ENCODE measurements around the gene POLRMT.
"Not testable (repeated sequence)": the region's sequence is repeated elsewhere in the genome, so short reads cannot be mapped to it uniquely, and the experiment has no call there.

The POLRMT gene

GRCh38 chr19:597406-598315 lies 35.7 kb downstream of the POLRMT start:
- no peak for FAIRE-seq
- DNase-seq (ENCODE audit: insufficient read length, low spot score) = no peak

GRCh38 chr19:596263-596655 lies 37.1 kb downstream of the POLRMT start:
- no peak for FAIRE-seq
- DNase-seq (ENCODE audit: insufficient read length, low spot score) = no peak

- DNase-seq (ENCODE audit: insufficient read length, low spot score) = no peak
- no peak for FAIRE-seq
Observed at GRCh38 chr19:595326-596262, 37.7 kb downstream of the POLRMT start.

- DNase-seq (ENCODE audit: insufficient read length, low spot score) (no peak), FAIRE-seq (no peak)
Observed at GRCh38 chr19:594265-594870, 39.0 kb downstream of the POLRMT start.

DNA sequence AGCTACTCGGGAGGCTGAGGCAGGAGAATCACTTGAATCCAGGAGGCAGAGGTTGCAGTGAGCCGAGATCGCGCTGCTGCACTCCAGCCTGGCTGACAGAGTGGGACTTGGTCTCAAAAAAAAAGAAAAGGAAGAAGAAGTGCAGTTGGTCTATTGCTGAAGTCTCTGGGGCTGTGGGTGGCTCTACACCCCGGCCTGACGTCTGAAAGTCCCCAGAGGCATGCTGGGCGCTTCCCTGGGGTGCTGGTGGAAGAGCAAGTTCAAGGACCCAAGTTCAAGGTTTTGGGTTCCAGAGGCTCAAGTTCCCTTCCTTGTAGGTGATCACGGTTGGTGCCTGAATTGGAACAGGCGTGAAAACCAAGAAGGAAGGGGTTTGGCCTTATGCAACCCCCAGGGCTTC lies 39.8 kb downstream of the POLRMT start:
- FAIRE-seq (no peak), DNase-seq (ENCODE audit: insufficient read length, low spot score) (no peak)

- no peak for FAIRE-seq
- DNase-seq (ENCODE audit: insufficient read length, low spot score) = no peak
Observed at GRCh38 chr19:593055-593454, 40.3 kb downstream of the POLRMT start.

- FAIRE-seq = no peak
Observed at GRCh38 chr19:592101-592500, 41.2 kb downstream of the POLRMT start.

DNA sequence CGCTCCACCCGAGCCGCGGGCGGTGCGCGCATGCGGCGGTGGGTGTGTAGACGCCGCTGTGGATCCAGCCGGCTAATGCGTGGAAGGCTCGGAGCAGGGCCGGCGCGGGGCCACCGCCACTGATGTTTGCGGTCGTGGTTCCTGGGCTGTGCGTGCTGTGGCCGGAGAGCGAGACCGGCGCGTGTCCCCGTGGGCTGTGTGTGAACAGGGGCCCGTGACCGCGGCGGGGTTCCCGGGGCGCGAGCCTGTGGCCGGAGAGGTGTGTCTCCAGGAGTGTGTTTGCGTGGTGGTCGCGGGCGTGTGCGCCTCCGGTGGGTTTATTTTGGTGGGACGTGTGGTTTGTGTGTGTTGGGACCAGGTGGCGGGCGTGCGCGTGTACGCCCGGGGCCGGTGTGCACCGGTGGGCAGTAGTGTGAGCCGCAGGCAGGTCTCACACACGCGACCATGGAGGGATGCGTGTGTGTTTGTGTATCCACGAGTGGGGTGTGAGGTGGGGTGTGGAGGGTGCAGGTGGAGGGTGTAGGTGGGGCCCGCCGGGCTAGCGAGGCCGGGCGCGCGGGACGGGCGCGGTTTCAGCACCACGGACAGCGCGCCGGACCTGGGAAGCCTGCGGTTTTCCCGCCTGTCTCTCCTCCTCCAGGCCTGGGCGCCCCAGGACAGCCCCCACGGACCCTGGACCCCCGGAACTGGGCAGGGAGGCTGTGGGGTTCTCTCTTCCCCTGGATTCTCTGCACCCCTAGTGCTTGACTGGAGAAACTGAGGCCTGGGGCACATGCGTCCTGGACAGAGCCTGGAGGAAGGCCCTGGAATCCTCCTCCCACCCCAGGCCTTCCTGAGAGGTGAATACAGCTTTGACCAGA lies 42.0 kb downstream of the POLRMT start:
- FAIRE-seq (no peak), DNase-seq (ENCODE audit: insufficient read length, low spot score) (no peak)

More at GRCh38 chr19:592101-592500, 41.2 kb downstream of the POLRMT start:
- DNase-seq (ENCODE audit: insufficient read length, low spot score) = no peak

GRCh38 chr19:590750-591098 lies 42.6 kb downstream of the POLRMT start:
- no peak for FAIRE-seq
- no peak for DNase-seq (ENCODE audit: insufficient read length, low spot score)

- DNase-seq (ENCODE audit: insufficient read length, low spot score) = no peak
Observed at GRCh38 chr19:590396-590745, 43.0 kb downstream of the POLRMT start.

GRCh38 chr19:589693-590395 lies 43.5 kb downstream of the POLRMT start, which contains the start of gene HCN2:
HCN2 (plus strand) TSS chr19:589881; CDS start chr19:589946, 65 bp downstream.
- no peak for FAIRE-seq
- no peak for DNase-seq (ENCODE audit: insufficient read length, low spot score)

More at GRCh38 chr19:590396-590745, 43.0 kb downstream of the POLRMT start:
- FAIRE-seq = no peak

- DNase-seq (ENCODE audit: insufficient read length, low spot score) = no peak
- no peak for FAIRE-seq
Observed at GRCh38 chr19:588741-589692, 44.3 kb downstream of the POLRMT start.

GRCh38 chr19:588093-588740 lies 45.1 kb downstream of the POLRMT start:
- no peak for FAIRE-seq

DNA sequence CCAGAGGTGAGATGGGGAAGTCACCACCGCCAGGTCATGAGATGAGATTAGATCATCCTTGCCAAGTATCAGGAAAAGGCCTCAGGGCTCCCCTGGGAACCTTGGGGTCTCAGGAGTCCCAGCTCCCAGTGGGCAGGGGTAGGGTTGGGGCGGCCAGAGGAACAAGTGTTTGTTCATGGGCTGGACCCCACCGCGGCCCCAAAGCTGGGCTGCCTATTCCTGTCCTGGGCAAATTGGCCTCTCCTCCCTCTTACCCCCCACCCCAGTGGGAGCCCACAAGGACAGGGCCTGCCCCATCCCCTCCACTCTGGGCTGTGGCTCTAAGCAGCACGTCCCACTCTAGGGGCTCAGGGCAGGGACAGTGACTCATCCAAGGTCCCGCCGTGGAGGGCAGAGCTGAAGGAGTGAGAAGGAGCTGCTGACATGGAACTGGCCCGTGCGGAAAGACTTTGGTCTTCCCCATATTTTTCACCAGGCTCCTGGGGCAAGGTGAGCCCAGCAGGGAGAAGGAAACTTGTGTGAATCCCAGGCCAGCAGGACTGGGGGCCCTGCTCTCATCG lies 47.7 kb downstream of the POLRMT start:
- FAIRE-seq = no peak
- DNase-seq (ENCODE audit: insufficient read length, low spot score) = no peak

More at GRCh38 chr19:588093-588740, 45.1 kb downstream of the POLRMT start:
- no peak for DNase-seq (ENCODE audit: insufficient read length, low spot score)

GRCh38 chr19:585146-585545 lies 48.2 kb downstream of the POLRMT start:
- DNase-seq (ENCODE audit: insufficient read length, low spot score); FAIRE-seq: not testable (repeated sequence)

DNA sequence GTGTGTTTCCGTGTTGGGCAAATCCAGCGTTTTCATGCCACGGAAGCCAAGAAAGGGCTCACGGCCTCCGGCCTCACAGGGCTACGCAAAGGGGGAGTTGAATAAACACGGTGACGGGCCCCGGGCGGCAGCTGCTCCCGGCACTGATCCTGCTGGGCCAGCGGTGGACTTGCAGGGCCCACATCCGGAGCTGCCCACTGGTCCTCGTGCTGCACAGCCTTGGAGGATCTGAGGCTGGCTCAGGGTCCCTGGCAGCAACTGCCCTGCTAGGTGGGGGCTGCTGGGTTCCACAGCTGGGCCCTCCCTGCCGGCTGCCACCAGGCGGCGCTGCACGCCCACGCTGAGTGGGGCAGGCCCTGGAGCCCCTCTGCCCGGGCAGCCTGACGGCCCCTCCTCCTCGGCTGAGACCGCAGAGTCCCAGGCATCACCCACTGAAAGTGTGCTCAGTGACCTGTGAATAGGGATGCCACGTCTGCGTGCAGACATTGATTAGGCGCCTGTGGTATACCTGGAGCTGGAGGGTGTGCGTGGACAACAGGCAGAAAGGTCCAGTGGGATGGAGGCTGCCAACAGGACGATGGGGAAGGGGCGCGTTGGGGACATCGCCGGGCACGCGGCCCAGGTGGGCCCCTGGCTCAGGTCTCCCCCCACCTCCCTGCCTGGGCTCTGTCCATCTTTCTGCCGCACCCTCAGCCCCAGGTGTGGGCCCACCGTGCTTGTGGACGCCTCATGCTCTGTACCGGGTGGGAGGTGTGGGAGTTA lies 48.9 kb downstream of the POLRMT start:
- DNase-seq (ENCODE audit: insufficient read length, low spot score) (no peak), FAIRE-seq (peak; percentile 77)

DNA sequence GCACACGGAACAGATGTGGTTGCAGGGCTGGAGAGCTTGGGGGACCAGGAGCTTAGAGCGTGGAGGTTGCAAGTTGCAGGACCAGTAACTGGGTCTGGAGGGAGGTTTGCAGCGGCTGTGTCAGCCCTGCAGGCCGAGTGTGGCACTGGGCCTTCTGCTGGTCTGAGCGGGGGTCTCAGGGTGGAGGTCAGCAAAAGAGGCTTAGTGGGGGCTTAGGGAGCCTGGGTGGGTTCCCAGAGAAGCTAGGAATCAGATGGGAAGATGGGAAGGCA lies 49.4 kb downstream of the POLRMT start:
- DNase-seq (ENCODE audit: insufficient read length, low spot score) = no peak
- no peak for FAIRE-seq

Data from HTR-8/SVneo (cell line).